ENCODE results near the gene KTN1.

The KTN1 gene

GRCh38 chr14:55706365-55706684 is 126.3 kb downstream of the KTN1 start:
- ATAC-seq: no peak
- TF ChIP-seq ZFP30 (CRISPR knock-in tag; IDR thresholded peaks at IDR 0.05): no peak
- TF ChIP-seq, protein P1, sequence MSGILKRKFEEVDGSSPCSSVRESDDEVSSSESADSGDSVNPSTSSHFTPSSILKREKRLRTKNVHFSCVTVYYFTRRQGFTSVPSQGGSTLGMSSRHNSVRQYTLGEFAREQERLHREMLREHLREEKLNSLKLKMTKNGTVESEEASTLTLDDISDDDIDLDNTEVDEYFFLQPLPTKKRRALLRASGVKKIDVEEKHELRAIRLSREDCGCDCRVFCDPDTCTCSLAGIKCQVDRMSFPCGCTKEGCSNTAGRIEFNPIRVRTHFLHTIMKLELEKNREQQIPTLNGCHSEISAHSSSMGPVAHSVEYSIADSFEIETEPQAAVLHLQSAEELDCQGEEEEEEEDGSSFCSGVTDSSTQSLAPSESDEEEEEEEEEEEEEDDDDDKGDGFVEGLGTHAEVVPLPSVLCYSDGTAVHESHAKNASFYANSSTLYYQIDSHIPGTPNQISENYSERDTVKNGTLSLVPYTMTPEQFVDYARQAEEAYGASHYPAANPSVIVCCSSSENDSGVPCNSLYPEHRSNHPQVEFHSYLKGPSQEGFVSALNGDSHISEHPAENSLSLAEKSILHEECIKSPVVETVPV (CRISPR knock-in tag; IDR thresholded peaks at IDR 0.05): no peak
- TF ChIP-seq ISL1 (CRISPR knock-in tag; IDR thresholded peaks at IDR 0.05): no peak
- no peak for TF ChIP-seq ZNF8 (CRISPR knock-in tag; IDR thresholded peaks at IDR 0.05)
- TF ChIP-seq PATZ1 (CRISPR knock-in tag; IDR thresholded peaks at IDR 0.05; ENCODE audit: borderline replicate concordance): no peak
- TF ChIP-seq ZNF565 (CRISPR knock-in tag; conservative IDR thresholded peaks at IDR 0.05; ENCODE audit: low read depth): no peak
- TF ChIP-seq SNAI2 (CRISPR knock-in tag; IDR thresholded peaks at IDR 0.05): no peak
- TF ChIP-seq TCF4 (CRISPR knock-in tag; IDR thresholded peaks at IDR 0.05; ENCODE audit: borderline replicate concordance): no peak
- TF ChIP-seq ZC3H10 (CRISPR knock-in tag; IDR thresholded peaks at IDR 0.05): no peak
- no peak for TF ChIP-seq ZFP3 (CRISPR knock-in tag; IDR thresholded peaks at IDR 0.05)

GRCh38 chr14:55706893-55707292 is 126.9 kb downstream of the KTN1 start:
- TF ChIP-seq BACH2 (CRISPR knock-in tag; IDR thresholded peaks at IDR 0.05; ENCODE audit: borderline replicate concordance): no peak
- no peak; the same call in 2 of the 3 replicates for ATAC-seq

- no peak for TF ChIP-seq BACH2 (CRISPR knock-in tag; IDR thresholded peaks at IDR 0.05; ENCODE audit: borderline replicate concordance)
- ATAC-seq: peak; percentile 56; the same call in 1 of the 3 replicates
Measured at GRCh38 chr14:55707365-55707804, 127.4 kb downstream of the KTN1 start.

GRCh38 chr14:55710506-55711041 is 130.6 kb downstream of the KTN1 start:
- TF ChIP-seq, protein P2, sequence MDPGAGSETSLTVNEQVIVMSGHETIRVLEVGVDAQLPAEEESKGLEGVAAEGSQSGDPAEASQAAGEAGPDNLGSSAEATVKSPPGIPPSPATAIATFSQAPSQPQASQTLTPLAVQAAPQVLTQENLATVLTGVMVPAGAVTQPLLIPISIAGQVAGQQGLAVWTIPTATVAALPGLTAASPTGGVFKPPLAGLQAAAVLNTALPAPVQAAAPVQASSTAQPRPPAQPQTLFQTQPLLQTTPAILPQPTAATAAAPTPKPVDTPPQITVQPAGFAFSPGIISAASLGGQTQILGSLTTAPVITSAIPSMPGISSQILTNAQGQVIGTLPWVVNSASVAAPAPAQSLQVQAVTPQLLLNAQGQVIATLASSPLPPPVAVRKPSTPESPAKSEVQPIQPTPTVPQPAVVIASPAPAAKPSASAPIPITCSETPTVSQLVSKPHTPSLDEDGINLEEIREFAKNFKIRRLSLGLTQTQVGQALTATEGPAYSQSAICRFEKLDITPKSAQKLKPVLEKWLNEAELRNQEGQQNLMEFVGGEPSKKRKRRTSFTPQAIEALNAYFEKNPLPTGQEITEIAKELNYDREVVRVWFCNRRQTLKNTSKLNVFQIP (CRISPR knock-in tag; IDR thresholded peaks at IDR 0.05; ENCODE audit: borderline replicate concordance, low read depth): no peak
- TF ChIP-seq SNAI2 (CRISPR knock-in tag; IDR thresholded peaks at IDR 0.05) (no peak), ZC3H10 (CRISPR knock-in tag; IDR thresholded peaks at IDR 0.05) (no peak), CREB5 (CRISPR knock-in tag; IDR thresholded peaks at IDR 0.05; ENCODE audit: low read depth) (no peak), RARB (CRISPR knock-in tag; IDR thresholded peaks at IDR 0.05) (no peak), BACH2 (CRISPR knock-in tag; IDR thresholded peaks at IDR 0.05; ENCODE audit: borderline replicate concordance) (no peak), ZNF565 (CRISPR knock-in tag; conservative IDR thresholded peaks at IDR 0.05; ENCODE audit: low read depth) (no peak), PATZ1 (CRISPR knock-in tag; IDR thresholded peaks at IDR 0.05; ENCODE audit: borderline replicate concordance) (no peak), ZFP30 (CRISPR knock-in tag; IDR thresholded peaks at IDR 0.05) (no peak), ZNF8 (CRISPR knock-in tag; IDR thresholded peaks at IDR 0.05) (no peak), ARNTL (CRISPR knock-in tag; IDR thresholded peaks at IDR 0.05; ENCODE audit: borderline replicate concordance, low read depth) (no peak), TSHZ2 (CRISPR knock-in tag; IDR thresholded peaks at IDR 0.05) (no peak), ZNF70 (CRISPR knock-in tag; IDR thresholded peaks at IDR 0.05) (no peak)
- TF ChIP-seq, protein P1 (CRISPR knock-in tag; IDR thresholded peaks at IDR 0.05): no peak
- ATAC-seq: no peak
